ENCODE measurements around the gene FAT3. TPM values are rescaled to one million over a fixed set of nuclear protein-coding genes. Genes with fewer than 3 reads are reported as not detected.

The FAT3 gene
- total and polyA plus RNA-seq, 2 donors, result 0.25 to 1.1 TPM

DNA sequence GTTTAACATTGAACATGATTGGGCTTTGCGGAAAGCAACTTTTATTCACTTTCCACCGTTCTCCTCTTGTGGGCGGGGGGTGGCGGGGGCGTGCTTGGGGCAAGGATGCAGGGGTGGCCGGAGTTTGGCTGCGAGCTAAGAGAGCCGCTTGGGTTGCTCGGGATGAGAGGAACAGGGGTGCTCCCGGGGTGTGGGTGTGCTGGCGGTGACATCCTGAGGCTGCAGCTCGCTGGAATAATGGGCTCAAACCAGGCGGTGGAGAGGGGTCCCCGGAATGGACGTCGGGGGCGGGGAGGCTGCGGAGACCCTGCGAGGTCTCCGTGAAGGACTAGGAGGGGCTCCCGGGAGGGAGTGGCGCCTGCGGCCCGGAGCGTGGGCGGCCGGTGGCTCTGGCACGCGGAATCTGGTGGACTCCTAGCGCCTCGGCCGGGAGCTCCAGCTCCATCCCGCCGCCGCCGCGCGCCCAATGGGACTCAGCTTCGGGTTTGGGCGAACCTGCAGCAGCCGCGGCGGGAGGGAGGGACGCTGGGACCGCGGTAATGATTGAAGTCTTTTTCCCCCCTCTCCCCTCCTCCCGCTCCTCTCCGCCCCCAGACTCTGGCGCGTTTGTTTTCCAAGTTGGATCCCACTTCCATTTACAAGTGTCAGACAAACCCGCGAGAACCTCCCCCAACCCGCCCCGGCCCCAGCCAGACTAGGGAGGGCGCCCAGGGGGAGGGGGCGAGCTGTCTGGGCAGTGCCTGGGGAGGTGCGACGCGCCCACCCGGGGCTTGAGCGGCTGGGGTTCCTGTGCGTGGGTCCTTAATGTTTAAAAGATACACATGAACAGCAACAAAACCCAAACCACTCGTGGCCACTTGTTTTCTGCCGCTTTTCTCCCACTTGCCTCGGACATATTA lies 2.0 kb downstream of the FAT3 start:
- H3K27ac ChIP-seq (ENCODE audit: low read depth in 1 of 2, low read length in 1 of 2), result no peak overlapping the region
- 5% methylated on average over 65 of the region's 65 CpGs for WGBS
- H3K4me1 ChIP-seq (ENCODE audit: control insufficient read depth in 2 of 2, insufficient read depth in 2 of 2, low read length in 2 of 2), result no peaks in the 10 kb centered on the region
- H3K27me3 ChIP-seq (ENCODE audit: control insufficient read depth in 2 of 2, insufficient read depth in 1 of 2, low read length in 1 of 2), result peaks cover 58 to 71% of the 10 kb centered on the region in 2 donors
- H3K4me3 ChIP-seq (ENCODE audit: low read length in 2 of 2), result no peak overlapping the region
- no peaks in the 10 kb centered on the region for H3K9me3 ChIP-seq (ENCODE audit: control insufficient read depth in 2 of 2, insufficient read depth in 1 of 2, low read length in 1 of 2)
- H3K36me3 ChIP-seq (ENCODE audit: control insufficient read depth in 2 of 2, insufficient read depth in 2 of 2, low read length in 1 of 2), result no peaks in the 10 kb centered on the region
- no peak for DNase-seq (ENCODE audit: low read depth in 6 of 9, low spot score in 9 of 9)

DNA sequence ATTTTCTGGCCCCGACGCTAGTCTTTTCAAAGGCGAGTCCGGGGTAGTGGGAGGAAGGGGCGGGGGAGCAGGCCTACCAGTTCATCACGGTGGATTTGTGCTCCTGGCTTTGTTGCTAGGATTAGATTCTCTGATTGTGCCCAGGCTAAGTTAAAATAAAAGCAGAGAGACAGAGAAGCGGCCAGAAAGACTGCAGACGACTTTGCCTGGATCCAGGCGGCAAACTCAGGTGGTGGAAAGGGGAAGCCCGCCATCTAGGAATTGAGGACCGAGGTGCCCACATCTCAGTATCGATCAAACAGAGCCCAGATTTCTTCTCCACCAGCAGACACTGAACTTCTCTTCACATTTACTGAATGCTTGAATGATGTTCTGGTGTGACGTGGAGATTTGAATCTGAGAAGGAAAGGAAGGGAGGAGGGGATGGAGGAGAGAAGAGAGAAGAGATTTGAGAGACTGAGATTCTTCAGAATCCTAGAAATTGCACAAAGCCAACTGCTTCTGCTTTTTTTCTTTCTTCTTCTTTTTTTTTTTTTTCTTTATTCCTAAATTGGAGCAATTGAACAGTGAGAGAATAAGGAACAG lies 2.7 kb downstream of the FAT3 start:
- Histone ChIP-seq H3K27me3 (ENCODE audit: control insufficient read depth in 2 of 2, insufficient read depth in 1 of 2, low read length in 1 of 2) (peaks cover 58 to 67% of the 10 kb centered on the region in 2 donors), H3K27ac (ENCODE audit: low read depth in 1 of 2, low read length in 1 of 2) (no peak overlapping the region), H3K4me3 (ENCODE audit: low read length in 2 of 2) (no peak overlapping the region), H3K9me3 (ENCODE audit: control insufficient read depth in 2 of 2, insufficient read depth in 1 of 2, low read length in 1 of 2) (no peaks in the 10 kb centered on the region), H3K4me1 (ENCODE audit: control insufficient read depth in 2 of 2, insufficient read depth in 2 of 2, low read length in 2 of 2) (no peaks in the 10 kb centered on the region), H3K36me3 (ENCODE audit: control insufficient read depth in 2 of 2, insufficient read depth in 2 of 2, low read length in 1 of 2) (no peaks in the 10 kb centered on the region)
- 7% methylated on average over 13 of the region's 13 CpGs for WGBS
- no peak for DNase-seq (ENCODE audit: low read depth in 6 of 9, low spot score in 9 of 9)

DNA sequence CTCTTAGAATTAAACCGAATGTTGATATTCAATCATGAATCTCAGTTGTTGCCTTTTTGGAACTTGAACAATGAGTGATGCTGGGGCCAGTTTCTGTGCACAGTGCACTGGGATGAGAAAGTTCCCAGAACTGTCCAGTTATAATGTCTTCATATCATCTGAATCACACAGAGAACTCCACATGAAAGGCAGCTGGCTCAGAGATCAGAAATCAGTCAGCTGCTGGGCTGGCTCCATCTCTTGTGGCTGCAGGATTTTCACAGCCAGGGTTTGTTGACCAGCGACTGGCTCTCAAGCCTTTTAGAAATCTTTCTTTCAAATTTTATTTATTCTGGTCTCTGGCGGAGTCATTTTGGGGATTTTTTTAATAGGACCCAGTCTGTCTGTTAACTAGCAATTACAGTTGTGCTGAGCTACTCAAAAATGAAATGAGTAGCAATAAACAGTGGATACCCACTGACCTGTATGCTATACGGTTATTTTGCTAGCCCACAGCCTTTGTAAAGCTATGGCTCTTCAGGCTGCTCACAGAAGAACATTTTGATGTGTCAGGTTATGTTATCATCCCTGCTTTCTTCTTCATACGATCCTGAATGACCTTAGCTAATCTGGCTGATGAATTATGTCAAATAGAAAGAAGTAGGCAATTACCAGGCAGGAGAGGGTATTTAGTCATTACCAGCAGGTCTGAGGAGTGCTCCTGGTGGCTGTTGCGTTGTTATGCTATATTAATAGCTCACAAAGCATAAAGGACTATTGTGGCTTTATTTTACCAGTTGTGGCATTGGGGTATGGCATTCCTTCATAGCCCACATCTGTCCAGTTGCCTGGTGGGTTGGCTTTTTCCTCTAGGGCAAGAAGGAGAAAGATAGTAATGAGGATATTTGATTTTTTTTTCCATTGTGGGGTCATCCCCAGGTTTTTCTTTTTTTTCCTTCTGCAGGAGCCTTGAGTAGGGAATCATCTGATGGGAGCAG lies 3.6 kb downstream of the FAT3 start:
- peaks cover 50 to 58% of the 10 kb centered on the region in 2 donors for H3K27me3 ChIP-seq (ENCODE audit: control insufficient read depth in 2 of 2, insufficient read depth in 1 of 2, low read length in 1 of 2)
- DNase-seq (ENCODE audit: low read depth in 6 of 9, low spot score in 9 of 9), result no peak
- H3K27ac ChIP-seq (ENCODE audit: low read depth in 1 of 2, low read length in 1 of 2), result no peak overlapping the region
- H3K4me3 ChIP-seq (ENCODE audit: low read length in 2 of 2), result no peak overlapping the region
- WGBS, result 79% methylated on average over 6 of the region's 6 CpGs
- H3K9me3 ChIP-seq (ENCODE audit: control insufficient read depth in 2 of 2, insufficient read depth in 1 of 2, low read length in 1 of 2), result no peaks in the 10 kb centered on the region
- no peaks in the 10 kb centered on the region for H3K36me3 ChIP-seq (ENCODE audit: control insufficient read depth in 2 of 2, insufficient read depth in 2 of 2, low read length in 1 of 2)
- H3K4me1 ChIP-seq (ENCODE audit: control insufficient read depth in 2 of 2, insufficient read depth in 2 of 2, low read length in 2 of 2), result no peaks in the 10 kb centered on the region

DNA sequence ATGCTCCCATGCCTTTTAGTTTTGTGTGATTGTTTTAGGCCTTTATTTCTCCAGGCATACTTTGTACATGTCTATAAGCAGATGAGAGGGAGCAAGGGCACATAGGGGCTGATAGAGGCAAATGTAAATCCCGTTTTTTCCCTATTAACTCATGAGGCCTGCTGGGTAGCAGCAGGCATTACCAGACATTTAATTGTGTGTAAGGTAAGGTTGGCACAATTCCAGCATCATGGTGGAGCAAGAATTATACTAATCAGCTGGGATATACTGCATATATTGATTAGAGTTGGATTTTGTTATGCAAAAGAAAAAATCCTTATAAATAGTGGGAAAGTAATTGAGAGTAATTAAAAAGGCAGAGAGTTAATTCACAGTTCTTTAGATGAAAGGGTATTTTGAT lies 12.2 kb downstream of the FAT3 start:
- Histone ChIP-seq H3K9me3 (ENCODE audit: control insufficient read depth in 2 of 2, insufficient read depth in 1 of 2, low read length in 1 of 2) (no peaks in the 10 kb centered on the region), H3K36me3 (ENCODE audit: control insufficient read depth in 2 of 2, insufficient read depth in 2 of 2, low read length in 1 of 2) (no peaks in the 10 kb centered on the region), H3K4me1 (ENCODE audit: control insufficient read depth in 2 of 2, insufficient read depth in 2 of 2, low read length in 2 of 2) (no peaks in the 10 kb centered on the region), H3K4me3 (ENCODE audit: low read length in 2 of 2) (no peak overlapping the region), H3K27me3 (ENCODE audit: control insufficient read depth in 2 of 2, insufficient read depth in 1 of 2, low read length in 1 of 2) (no peaks in the 10 kb centered on the region), H3K27ac (ENCODE audit: low read depth in 1 of 2, low read length in 1 of 2) (no peak overlapping the region)
- no peak for DNase-seq (ENCODE audit: low read depth in 6 of 9, low spot score in 9 of 9)
- WGBS, result 80% methylated on average over 1 of the region's 1 CpG

DNA sequence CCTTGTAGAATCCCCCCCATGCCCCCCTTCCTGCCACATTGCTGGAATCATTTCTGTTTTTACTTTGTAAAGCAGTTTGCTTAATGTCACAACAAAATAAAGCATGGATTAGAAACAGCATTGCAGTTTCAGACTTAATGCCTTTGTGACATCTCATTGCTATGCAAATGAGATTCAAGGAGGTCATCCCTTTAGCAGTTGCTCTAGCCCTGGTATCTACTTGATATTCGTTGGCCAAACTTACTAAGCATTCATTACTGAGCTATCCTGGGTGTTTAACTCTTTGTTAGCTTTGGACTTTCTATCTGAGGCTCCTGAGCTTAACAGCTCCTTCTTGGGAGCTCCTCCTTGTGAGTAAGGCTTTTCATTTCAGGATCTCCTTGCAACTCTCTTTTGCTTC lies 16.3 kb downstream of the FAT3 start:
- DNase-seq (ENCODE audit: low read depth in 6 of 9, low spot score in 9 of 9), result no peak
- 31% methylated on average over 1 of the region's 1 CpG for WGBS
- Histone ChIP-seq H3K9me3 (ENCODE audit: control insufficient read depth in 2 of 2, insufficient read depth in 1 of 2, low read length in 1 of 2) (no peaks in the 10 kb centered on the region), H3K4me1 (ENCODE audit: control insufficient read depth in 2 of 2, insufficient read depth in 2 of 2, low read length in 2 of 2) (no peaks in the 10 kb centered on the region), H3K4me3 (ENCODE audit: low read length in 2 of 2) (no peak overlapping the region), H3K36me3 (ENCODE audit: control insufficient read depth in 2 of 2, insufficient read depth in 2 of 2, low read length in 1 of 2) (no peaks in the 10 kb centered on the region), H3K27ac (ENCODE audit: low read depth in 1 of 2, low read length in 1 of 2) (no peak overlapping the region), H3K27me3 (ENCODE audit: control insufficient read depth in 2 of 2, insufficient read depth in 1 of 2, low read length in 1 of 2) (no peaks in the 10 kb centered on the region)

DNA sequence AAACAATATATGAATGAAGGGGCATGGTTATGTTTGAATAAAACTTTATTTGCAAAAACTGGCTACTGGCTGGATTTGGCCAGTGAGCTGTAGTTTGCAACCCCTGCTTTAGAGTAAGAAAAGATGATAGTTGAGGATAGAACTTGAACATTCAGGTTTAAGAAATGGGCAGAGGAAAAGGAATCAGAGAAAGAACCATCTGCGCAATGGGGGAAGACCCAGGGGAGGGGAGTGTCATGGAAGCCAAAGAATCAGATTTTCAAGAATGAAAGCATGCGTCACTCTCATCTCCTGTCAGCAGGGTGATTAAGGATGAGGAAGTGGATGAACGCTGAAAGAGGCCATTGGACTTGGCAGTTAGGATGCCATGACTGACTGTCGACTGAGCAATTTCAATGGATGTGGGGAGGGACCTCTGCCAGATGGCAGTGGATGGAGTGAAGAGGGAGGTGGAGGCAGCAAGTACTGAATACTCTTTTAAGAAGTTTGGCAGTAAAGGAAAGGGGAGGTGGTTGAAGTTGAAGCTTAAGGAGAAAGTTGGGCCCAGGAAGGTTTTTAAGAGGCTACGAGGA lies 21.2 kb downstream of the FAT3 start:
- no peak for DNase-seq (ENCODE audit: low read depth in 6 of 9, low spot score in 9 of 9)
- Histone ChIP-seq H3K4me3 (ENCODE audit: low read length in 2 of 2) (no peak overlapping the region), H3K9me3 (ENCODE audit: control insufficient read depth in 2 of 2, insufficient read depth in 1 of 2, low read length in 1 of 2) (no peaks in the 10 kb centered on the region), H3K36me3 (ENCODE audit: control insufficient read depth in 2 of 2, insufficient read depth in 2 of 2, low read length in 1 of 2) (no peaks in the 10 kb centered on the region), H3K4me1 (ENCODE audit: control insufficient read depth in 2 of 2, insufficient read depth in 2 of 2, low read length in 2 of 2) (no peaks in the 10 kb centered on the region), H3K27me3 (ENCODE audit: control insufficient read depth in 2 of 2, insufficient read depth in 1 of 2, low read length in 1 of 2) (no peaks in the 10 kb centered on the region), H3K27ac (ENCODE audit: low read depth in 1 of 2, low read length in 1 of 2) (no peak overlapping the region)
- 91% methylated on average over 5 of the region's 5 CpGs for WGBS

DNA sequence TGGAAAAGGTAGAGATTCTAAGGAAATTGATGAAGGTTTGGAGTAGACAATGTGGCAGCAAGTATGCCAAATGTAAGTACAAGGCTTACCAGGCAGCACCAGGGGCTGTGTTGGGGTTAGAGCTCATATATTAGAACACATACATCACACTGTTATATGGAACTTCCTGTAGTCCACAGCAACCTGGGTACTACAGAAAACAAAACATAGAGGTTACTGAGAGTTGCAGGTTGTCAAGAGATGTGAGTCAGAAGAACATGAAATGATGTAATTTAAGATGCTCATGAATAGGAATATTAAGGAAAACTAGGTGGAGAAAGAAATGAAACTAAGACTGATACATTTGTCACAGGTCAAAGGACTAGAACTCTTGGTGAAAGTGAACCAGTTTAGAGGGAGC lies 22.0 kb downstream of the FAT3 start:
- Histone ChIP-seq H3K27ac (ENCODE audit: low read depth in 1 of 2, low read length in 1 of 2) (no peak overlapping the region), H3K27me3 (ENCODE audit: control insufficient read depth in 2 of 2, insufficient read depth in 1 of 2, low read length in 1 of 2) (no peaks in the 10 kb centered on the region), H3K4me3 (ENCODE audit: low read length in 2 of 2) (no peak overlapping the region), H3K36me3 (ENCODE audit: control insufficient read depth in 2 of 2, insufficient read depth in 2 of 2, low read length in 1 of 2) (no peaks in the 10 kb centered on the region), H3K9me3 (ENCODE audit: control insufficient read depth in 2 of 2, insufficient read depth in 1 of 2, low read length in 1 of 2) (no peaks in the 10 kb centered on the region), H3K4me1 (ENCODE audit: control insufficient read depth in 2 of 2, insufficient read depth in 2 of 2, low read length in 2 of 2) (no peaks in the 10 kb centered on the region)
- no peak for DNase-seq (ENCODE audit: low read depth in 6 of 9, low spot score in 9 of 9)

DNA sequence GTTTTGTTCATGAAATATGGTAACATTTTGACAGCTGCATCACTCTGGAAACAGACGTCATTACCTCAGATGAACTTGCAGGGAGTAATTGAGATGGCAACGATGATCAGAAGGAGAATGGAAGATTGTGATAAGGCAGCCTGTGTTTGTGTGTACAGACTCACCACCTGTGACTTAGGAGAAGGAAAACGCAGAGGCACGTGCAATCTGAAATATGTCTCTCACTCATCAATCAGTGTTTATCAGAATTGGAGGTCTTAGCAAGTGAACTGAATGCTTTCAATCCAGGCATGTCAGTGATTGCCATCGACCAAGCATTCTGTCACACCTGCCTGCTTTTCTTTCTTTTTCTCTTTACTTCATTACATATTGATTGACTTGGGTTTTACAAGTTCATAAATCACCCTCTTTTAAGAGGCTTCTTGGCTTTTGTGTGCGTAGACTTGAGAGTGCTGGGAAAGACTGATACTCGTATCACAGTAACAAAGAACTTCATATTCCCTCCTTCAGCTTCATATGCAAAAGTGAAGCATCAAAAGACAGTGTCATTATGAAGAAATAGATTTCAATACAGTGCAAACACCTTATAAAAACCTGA lies 24.6 kb downstream of the FAT3 start:
- Histone ChIP-seq H3K27ac (ENCODE audit: low read depth in 1 of 2, low read length in 1 of 2) (no peak overlapping the region), H3K36me3 (ENCODE audit: control insufficient read depth in 2 of 2, insufficient read depth in 2 of 2, low read length in 1 of 2) (no peaks in the 10 kb centered on the region), H3K4me1 (ENCODE audit: control insufficient read depth in 2 of 2, insufficient read depth in 2 of 2, low read length in 2 of 2) (no peaks in the 10 kb centered on the region), H3K27me3 (ENCODE audit: control insufficient read depth in 2 of 2, insufficient read depth in 1 of 2, low read length in 1 of 2) (no peaks in the 10 kb centered on the region), H3K4me3 (ENCODE audit: low read length in 2 of 2) (no peak overlapping the region), H3K9me3 (ENCODE audit: control insufficient read depth in 2 of 2, insufficient read depth in 1 of 2, low read length in 1 of 2) (no peaks in the 10 kb centered on the region)
- WGBS, result 84% methylated on average over 7 of the region's 7 CpGs
- DNase-seq (ENCODE audit: low read depth in 6 of 9, low spot score in 9 of 9), result no peak
